D721Med (cell line): Measurements from ENCODE around the gene ATP6V0D1.

ENCODE experiments used
- DNase-seq: peaks from one replicate; pipeline ENCODE4 v3.0.0; 2011; ENCODE audit warnings: low spot score; ENCODE audit not compliant: insufficient read length
- FAIRE-seq: peaks from 2 replicates; lab custom pipeline; 2011; peaks lifted over from hg19 to GRCh38; lab: Jason Lieb, UNC
- TF ChIP-seq, protein P1 (sequence below): IDR thresholded peaks from 2 replicates; pipeline ENCODE4 v1.5.1; 2012; ENCODE audit warnings: mild to moderate bottlenecking, control low read depth; ENCODE audit not compliant: insufficient read depth; ENCODE audit errors: missing control alignments

ATP6V0D1 gene

DNA sequence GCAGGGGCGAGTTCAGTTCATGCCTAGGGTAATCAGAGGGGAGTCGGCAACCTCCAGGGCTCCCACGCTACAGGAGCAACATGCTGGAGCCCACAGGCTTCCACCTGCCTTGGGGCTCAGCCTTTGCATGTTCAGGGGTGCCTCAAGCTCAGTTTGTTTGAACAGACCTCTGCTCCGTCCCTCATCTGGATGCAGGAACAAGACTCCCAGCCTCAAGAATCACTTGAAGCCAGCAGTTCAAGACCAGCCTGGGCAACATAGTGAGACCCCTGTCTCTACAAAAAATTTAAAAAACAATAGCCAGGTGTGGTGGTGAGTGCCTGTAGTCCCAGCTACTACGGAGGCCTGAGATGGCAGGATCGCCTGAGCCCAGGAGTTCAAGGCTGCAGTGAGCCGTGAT is 54.9 kb downstream of the ATP6V0D1 start:
- FAIRE-seq (no peak), DNase-seq (no peak)
- TF ChIP-seq, protein P1, sequence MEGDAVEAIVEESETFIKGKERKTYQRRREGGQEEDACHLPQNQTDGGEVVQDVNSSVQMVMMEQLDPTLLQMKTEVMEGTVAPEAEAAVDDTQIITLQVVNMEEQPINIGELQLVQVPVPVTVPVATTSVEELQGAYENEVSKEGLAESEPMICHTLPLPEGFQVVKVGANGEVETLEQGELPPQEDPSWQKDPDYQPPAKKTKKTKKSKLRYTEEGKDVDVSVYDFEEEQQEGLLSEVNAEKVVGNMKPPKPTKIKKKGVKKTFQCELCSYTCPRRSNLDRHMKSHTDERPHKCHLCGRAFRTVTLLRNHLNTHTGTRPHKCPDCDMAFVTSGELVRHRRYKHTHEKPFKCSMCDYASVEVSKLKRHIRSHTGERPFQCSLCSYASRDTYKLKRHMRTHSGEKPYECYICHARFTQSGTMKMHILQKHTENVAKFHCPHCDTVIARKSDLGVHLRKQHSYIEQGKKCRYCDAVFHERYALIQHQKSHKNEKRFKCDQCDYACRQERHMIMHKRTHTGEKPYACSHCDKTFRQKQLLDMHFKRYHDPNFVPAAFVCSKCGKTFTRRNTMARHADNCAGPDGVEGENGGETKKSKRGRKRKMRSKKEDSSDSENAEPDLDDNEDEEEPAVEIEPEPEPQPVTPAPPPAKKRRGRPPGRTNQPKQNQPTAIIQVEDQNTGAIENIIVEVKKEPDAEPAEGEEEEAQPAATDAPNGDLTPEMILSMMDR: no peak

DNA sequence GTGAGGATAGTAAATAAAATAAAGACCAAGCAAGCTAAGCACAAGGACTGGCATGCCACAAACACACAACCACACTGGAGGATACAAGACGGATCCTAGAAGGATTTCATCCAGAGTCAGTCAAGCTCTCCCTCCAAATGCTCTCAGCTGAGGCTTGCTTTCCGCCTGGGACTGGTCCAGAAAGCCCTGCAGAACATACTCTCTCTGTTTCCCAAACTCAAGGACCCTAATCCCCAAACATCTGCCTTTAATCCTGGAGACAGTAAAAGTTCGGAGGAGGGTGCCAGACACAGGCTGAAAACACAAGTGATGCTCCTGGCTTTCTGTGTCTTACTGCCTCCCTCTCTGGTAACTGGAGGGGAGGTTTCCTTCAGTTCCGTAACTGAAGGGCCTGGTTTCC is 55.4 kb downstream of the ATP6V0D1 start:
- no peak for FAIRE-seq
- TF ChIP-seq, protein P1: no peak

DNA sequence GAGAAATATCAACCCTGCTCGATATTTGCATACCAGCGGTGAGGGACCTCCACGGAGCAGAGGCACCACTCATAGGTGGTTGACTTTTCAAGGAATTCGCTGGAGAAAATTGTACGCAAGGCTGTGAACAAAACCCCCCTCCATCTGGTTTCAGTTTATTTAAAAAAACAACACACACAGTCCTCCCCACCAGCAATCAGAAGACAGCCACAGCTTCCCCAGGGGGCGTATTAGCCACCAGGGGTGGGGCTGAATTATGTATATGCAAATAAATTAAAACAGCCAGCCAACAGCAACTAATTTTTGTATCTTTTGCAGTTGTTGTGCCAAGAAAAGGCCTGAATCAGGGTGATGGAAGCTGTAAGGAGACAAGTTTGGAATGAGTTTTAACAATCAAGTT is 55.9 kb downstream of the ATP6V0D1 start:
- TF ChIP-seq, protein P1: no peak
- FAIRE-seq (no peak), DNase-seq (no peak)

More for the DNA sequence above, 55.4 kb downstream of the ATP6V0D1 start:
- no peak for DNase-seq

DNA sequence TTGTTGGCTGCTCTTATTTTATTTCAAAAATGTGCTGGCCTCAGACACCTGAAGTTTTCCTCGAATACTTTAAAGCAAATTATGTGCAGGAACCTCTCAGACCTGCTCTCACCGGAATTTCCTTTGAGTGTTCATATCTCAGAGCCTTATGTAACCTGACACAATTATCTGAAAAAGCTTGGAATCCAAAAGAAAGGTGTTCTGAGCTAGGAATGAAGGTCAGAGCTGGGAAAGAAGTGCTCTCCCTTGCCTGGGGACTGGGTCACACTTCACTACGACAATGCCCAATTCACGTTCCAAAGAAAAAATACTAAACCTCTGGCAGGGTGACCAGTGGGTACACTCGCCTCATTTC is 56.7 kb downstream of the ATP6V0D1 start:
- DNase-seq (no peak), FAIRE-seq (no peak)
- TF ChIP-seq, protein P1: no peak

DNA sequence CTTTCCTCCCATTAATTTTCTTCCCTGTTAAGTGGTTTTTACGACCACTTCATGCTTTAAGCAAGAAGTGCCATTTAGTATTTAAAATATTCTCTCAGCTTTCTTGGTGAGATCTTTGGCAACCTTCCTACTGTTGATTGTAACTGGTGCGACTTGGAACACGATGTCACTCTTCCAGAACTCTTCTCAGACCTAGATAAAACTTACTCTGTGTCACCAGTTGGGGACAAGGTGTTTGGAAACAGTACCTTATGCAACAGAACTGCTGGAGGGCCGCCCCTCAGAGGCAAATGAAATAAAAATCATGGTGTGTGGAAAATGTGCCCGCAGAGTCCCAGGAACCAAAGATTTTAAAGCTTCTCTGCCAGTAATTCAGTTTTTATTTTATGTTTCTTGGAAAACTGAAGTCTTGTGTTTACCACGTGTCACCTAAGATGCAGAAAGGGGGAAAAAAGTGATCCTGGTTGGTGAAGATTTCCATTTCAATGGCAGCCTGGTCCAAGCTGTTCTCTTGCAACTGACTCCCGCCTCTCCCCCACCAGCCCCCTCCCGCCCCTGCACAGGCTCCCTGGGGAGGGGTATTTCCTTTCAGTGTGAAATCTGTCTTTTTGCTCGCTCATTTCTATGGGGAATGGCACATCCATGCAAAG is 57.2 kb downstream of the ATP6V0D1 start:
- TF ChIP-seq, protein P1: no peak
- DNase-seq (no peak), FAIRE-seq (no peak)

DNA sequence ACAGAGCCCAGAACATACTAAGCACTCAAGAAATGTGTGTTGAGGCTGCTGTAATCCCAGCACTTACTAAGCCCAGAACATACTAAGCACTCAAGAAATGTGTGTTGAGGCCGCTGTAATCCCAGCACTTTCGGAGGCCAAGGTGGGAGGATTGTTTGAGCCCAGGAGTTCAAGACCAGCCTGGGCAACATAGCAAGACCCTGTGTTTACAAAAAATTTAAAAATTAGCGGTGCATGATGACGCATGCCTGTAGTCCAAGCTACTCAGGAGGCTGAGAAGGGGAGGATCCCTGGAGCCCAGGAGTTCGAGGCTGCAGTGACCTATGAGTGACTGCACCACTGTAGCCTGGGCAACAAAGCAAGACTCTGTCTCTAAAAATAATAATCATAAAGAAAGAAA is 57.9 kb downstream of the ATP6V0D1 start:
- FAIRE-seq (no peak), DNase-seq (no peak)
- TF ChIP-seq, protein P1: no peak

DNA sequence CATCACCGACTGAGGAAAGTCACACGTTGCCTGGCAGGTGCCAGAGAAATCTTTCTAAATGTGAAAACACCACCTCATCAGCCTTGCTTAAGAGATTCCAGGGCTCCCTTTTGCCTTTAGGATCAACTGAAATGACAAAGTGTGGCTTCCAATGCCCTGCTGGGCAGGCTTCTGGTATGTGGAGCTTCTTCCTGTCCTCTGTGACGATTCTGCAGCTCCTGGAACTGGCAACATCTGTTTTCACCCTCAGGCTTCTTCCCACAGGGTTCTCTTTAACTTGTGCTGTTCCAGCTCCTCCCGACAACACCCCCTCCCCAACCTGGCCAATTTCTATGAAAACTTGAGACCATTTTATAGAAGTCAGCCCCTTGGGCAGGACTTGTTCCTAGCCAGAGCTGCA is 59.9 kb downstream of the ATP6V0D1 start:
- TF ChIP-seq, protein P1: no peak
- FAIRE-seq (no peak), DNase-seq (no peak)
